Measurements from ENCODE around the gene ATG16L1. TPM values are rescaled to one million over a fixed set of nuclear protein-coding genes. Genes with fewer than 3 reads are reported as not detected.

ATG16L1 gene
- total RNA-seq, 1 donor from 2014 or later, result 54.1 TPM

DNA sequence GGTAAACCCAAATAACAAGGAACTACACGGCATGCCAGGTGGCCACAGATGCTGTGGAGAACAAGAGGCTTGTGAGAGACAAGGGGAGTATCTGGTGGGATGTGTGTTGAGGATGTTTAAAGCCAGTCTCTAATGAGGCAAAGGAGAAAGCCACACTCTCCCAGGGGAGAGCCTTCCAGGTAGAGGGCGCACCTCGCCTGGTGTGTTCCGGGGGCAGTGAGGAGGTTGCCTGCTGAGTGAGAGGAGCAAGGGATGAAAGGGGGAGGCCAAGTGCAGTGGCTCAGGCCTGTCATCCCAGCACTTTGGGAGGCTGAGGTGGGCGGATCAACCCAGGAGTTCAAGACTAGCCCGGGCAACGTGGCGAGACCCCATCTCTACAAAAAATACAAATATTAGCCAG lies 72.4 kb downstream of the ATG16L1 start:
- Histone ChIP-seq H3K27me3 (ENCODE audit: control insufficient read depth, insufficient read depth, low read length) (peaks cover 5% of the 10 kb centered on the region), H3K4me3 (ENCODE audit: low read depth, low read length) (no peak overlapping the region), H3K36me3 (ENCODE audit: control insufficient read depth, insufficient read depth, low read length) (no peaks in the 10 kb centered on the region)
- no peak for TF ChIP-seq CTCF (IDR thresholded peaks at IDR 0.05; ENCODE audit: insufficient read depth, low read length, poor library complexity, severe bottlenecking)
- no peak for DNase-seq (ENCODE audit: low read depth)

GRCh38 chr2:233325256-233325655 lies 73.8 kb downstream of the ATG16L1 start:
- Histone ChIP-seq H3K4me3 (ENCODE audit: low read depth, low read length) (no peak overlapping the region), H3K36me3 (ENCODE audit: control insufficient read depth, insufficient read depth, low read length) (no peaks in the 10 kb centered on the region), H3K27me3 (ENCODE audit: control insufficient read depth, insufficient read depth, low read length) (peaks cover 3% of the 10 kb centered on the region)
- no peak for TF ChIP-seq CTCF (IDR thresholded peaks at IDR 0.05; ENCODE audit: insufficient read depth, low read length, poor library complexity, severe bottlenecking)
- no peak for DNase-seq (ENCODE audit: low read depth)

GRCh38 chr2:233325814-233326213 lies 74.3 kb downstream of the ATG16L1 start:
- H3K4me3 ChIP-seq (ENCODE audit: low read depth, low read length), result no peak overlapping the region
- H3K27me3 ChIP-seq (ENCODE audit: control insufficient read depth, insufficient read depth, low read length), result no peaks in the 10 kb centered on the region
- no peak for DNase-seq (ENCODE audit: low read depth)
- no peak for TF ChIP-seq CTCF (IDR thresholded peaks at IDR 0.05; ENCODE audit: insufficient read depth, low read length, poor library complexity, severe bottlenecking)
- no peaks in the 10 kb centered on the region for H3K36me3 ChIP-seq (ENCODE audit: control insufficient read depth, insufficient read depth, low read length)

- no peak for TF ChIP-seq CTCF (IDR thresholded peaks at IDR 0.05; ENCODE audit: insufficient read depth, low read length, poor library complexity, severe bottlenecking)
- H3K36me3 ChIP-seq (ENCODE audit: control insufficient read depth, insufficient read depth, low read length), result no peaks in the 10 kb centered on the region
- no peak for DNase-seq (ENCODE audit: low read depth)
- H3K4me3 ChIP-seq (ENCODE audit: low read depth, low read length), result no peak overlapping the region
- H3K27me3 ChIP-seq (ENCODE audit: control insufficient read depth, insufficient read depth, low read length), result no peaks in the 10 kb centered on the region
Observed at GRCh38 chr2:233326500-233326899, 75.0 kb downstream of the ATG16L1 start.

DNA sequence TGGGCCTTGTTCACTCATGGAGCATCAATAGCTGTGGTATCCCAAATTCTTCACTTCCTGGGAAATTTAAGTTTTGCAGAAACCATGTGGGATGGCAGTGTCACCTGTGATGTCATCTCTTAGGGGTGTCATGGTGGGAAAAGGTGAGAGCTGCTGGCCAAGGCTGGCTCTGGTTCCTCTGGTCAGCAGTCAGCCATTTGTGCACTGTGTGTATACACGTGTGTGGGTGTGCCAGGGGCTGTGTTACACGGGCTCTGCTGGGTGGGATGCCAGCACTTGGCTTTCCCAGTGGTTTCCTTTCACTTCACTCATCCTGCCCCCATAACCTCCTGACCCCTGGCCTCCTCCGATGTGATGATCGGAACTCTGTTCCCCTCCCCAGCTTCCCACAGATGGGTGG lies 77.4 kb downstream of the ATG16L1 start:
- Histone ChIP-seq H3K4me3 (ENCODE audit: low read depth, low read length) (no peak overlapping the region), H3K36me3 (ENCODE audit: control insufficient read depth, insufficient read depth, low read length) (no peaks in the 10 kb centered on the region), H3K27me3 (ENCODE audit: control insufficient read depth, insufficient read depth, low read length) (no peaks in the 10 kb centered on the region)
- no peak for TF ChIP-seq CTCF (IDR thresholded peaks at IDR 0.05; ENCODE audit: insufficient read depth, low read length, poor library complexity, severe bottlenecking)
- no peak for DNase-seq (ENCODE audit: low read depth)

DNA sequence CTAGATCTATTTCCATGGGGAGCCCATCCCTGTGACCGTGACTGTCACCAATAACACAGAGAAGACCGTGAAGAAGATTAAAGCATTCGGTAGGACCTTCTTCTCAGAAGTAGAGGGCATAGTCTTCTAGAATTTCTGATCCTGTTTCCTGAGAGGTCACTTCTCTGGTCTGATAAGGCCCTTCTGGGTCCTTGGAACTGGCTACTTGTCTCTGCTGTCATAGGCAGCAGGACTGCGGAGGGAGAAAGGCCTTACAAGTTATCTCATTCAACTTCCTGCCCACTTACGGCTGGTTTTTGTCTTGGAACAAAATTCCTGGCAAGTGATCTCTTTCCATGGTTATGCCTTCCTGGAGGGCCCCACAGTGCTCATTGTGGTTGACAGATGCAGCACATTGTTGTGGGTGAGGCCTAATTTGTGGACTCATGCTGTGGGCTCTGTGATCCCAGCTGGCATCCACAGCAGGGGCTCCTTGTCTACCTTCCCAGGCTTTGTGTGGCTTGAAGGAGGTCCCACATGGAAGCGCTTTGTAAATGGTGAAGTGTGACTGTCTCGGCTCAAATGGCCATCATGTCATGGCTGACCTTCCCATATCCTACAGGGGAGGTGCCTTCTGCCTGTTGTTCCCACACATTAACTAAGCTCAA lies 78.1 kb downstream of the ATG16L1 start:
- no peak for DNase-seq (ENCODE audit: low read depth)
- Histone ChIP-seq H3K36me3 (ENCODE audit: control insufficient read depth, insufficient read depth, low read length) (no peaks in the 10 kb centered on the region), H3K27me3 (ENCODE audit: control insufficient read depth, insufficient read depth, low read length) (no peaks in the 10 kb centered on the region), H3K4me3 (ENCODE audit: low read depth, low read length) (no peak overlapping the region)
- no peak for TF ChIP-seq CTCF (IDR thresholded peaks at IDR 0.05; ENCODE audit: insufficient read depth, low read length, poor library complexity, severe bottlenecking)
